ENCODE results near the gene CRYGN.

CRYGN gene

GRCh38 chr7:151395036-151395367, 44.9 kb downstream of the CRYGN start:
- Histone ChIP-seq H3K4me1 (ENCODE audit: low read length) (0 out of 2 replicates have a peak, but pooled peaks cover under 1% of the 10 kb centered on the region), H3K79me2 (ENCODE audit: low read length) (no peaks in the 10 kb centered on the region), H3K27ac (ENCODE audit: low read length) (no peak overlapping the region), H3K36me3 (replicated peaks; ENCODE audit: insufficient read depth, low read length) (no peaks in the 10 kb centered on the region), H2AFZ (ENCODE audit: low read length) (no peak overlapping the region), H3K9ac (ENCODE audit: low read length) (no peak overlapping the region), H3F3A (ENCODE audit: insufficient read depth, low read length) (no peaks in the 10 kb centered on the region), H3K4me2 (ENCODE audit: low read depth, low read length) (no peak overlapping the region), H3K9me2 (replicated peaks; ENCODE audit: insufficient read depth, low read length) (no peaks in the 10 kb centered on the region), H3K4me3 (ENCODE audit: low read length) (no peak overlapping the region), H3K27me3 (replicated peaks; ENCODE audit: insufficient read depth, low read length) (peaks cover 72% of the 10 kb centered on the region), H3K9me3 (replicated peaks; ENCODE audit: insufficient read depth, low read length) (no peaks in the 10 kb centered on the region), H4K20me1 (ENCODE audit: insufficient read depth, low read length) (no peaks in the 10 kb centered on the region)
- TF ChIP-seq EZH2 (optimal IDR thresholded peaks at IDR 0.05; ENCODE audit: low read depth, low read length), result no peak
- TF ChIP-seq EZH2phosphoT487 (IDR thresholded peaks at IDR 0.05; ENCODE audit: low read length), result no peak
- no peak for TF ChIP-seq CTCF (IDR thresholded peaks at IDR 0.05; ENCODE audit: low read length)
- DNase-seq, result no peak

GRCh38 chr7:151394076-151395035, 45.6 kb downstream of the CRYGN start:
- Histone ChIP-seq H3F3A (ENCODE audit: insufficient read depth, low read length) (no peaks in the 10 kb centered on the region), H3K4me2 (ENCODE audit: low read depth, low read length) (no peak overlapping the region), H3K36me3 (replicated peaks; ENCODE audit: insufficient read depth, low read length) (no peaks in the 10 kb centered on the region), H3K9me2 (replicated peaks; ENCODE audit: insufficient read depth, low read length) (no peaks in the 10 kb centered on the region), H4K20me1 (ENCODE audit: insufficient read depth, low read length) (no peaks in the 10 kb centered on the region), H3K4me3 (ENCODE audit: low read length) (no peak overlapping the region), H3K9ac (ENCODE audit: low read length) (no peak overlapping the region), H2AFZ (ENCODE audit: low read length) (no peak overlapping the region), H3K27me3 (replicated peaks; ENCODE audit: insufficient read depth, low read length) (peaks cover 79% of the 10 kb centered on the region), H3K9me3 (replicated peaks; ENCODE audit: insufficient read depth, low read length) (no peaks in the 10 kb centered on the region), H3K27ac (ENCODE audit: low read length) (no peak overlapping the region), H3K4me1 (ENCODE audit: low read length) (no peaks in the 10 kb centered on the region), H3K79me2 (ENCODE audit: low read length) (no peaks in the 10 kb centered on the region)
- DNase-seq, result no peak
- TF ChIP-seq EZH2phosphoT487 (IDR thresholded peaks at IDR 0.05; ENCODE audit: low read length), result no peak
- TF ChIP-seq EZH2 (optimal IDR thresholded peaks at IDR 0.05; ENCODE audit: low read depth, low read length), result no peak
- TF ChIP-seq CTCF (IDR thresholded peaks at IDR 0.05; ENCODE audit: low read length), result no peak

DNA sequence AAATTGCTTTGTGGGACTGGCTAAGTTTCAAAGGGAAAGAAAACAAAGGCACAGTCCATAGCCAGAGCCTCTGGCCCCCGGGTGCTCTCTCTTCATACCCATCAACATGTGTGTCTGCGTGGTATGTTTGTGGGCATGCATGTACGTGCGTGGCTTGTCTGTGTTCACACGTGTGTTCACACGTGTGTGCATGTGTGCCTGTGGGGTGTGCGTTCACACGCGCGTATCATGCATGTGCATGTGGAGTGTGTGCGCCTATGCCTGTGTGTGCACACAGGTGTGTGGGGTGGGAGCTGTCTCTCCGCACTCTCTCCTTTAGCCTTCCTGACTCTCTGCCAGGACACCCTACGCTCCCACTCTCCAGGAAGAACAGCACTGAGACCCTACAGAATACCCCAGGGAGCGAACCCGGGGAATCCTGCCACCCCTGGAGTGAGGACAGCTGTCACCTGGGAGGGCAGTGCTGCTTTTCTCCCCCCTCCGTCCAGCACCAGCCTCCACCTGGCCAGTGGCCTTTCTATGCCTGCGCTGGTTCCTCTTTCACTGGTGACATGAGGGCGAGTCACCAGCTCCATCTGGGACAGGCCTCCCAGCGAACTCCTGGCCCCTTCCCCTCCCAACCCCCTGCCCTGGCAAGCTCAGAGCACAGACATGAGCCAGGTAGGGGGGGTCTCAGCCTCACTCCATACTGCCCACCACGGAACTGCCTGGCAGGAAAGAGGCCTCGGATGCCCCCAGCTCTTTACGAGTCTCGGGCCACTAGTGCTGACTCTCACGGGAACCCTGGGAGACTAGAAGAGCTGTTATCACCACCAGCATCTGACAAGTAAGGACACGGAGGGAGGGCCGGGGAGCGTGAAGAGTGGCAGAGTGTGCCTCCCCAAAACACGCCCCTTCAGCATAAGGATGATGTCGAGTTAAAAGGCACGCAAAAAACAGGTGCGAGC, 46.6 kb downstream of the CRYGN start:
- Histone ChIP-seq H3K4me3 (ENCODE audit: low read length) (no peak overlapping the region), H3K9me3 (replicated peaks; ENCODE audit: insufficient read depth, low read length) (no peaks in the 10 kb centered on the region), H2AFZ (ENCODE audit: low read length) (no peak overlapping the region), H3K79me2 (ENCODE audit: low read length) (no peaks in the 10 kb centered on the region), H3K9me2 (replicated peaks; ENCODE audit: insufficient read depth, low read length) (no peaks in the 10 kb centered on the region), H3F3A (ENCODE audit: insufficient read depth, low read length) (no peaks in the 10 kb centered on the region), H3K4me2 (ENCODE audit: low read depth, low read length) (no peak overlapping the region), H3K36me3 (replicated peaks; ENCODE audit: insufficient read depth, low read length) (no peaks in the 10 kb centered on the region), H3K27me3 (replicated peaks; ENCODE audit: insufficient read depth, low read length) (peaks cover 89% of the 10 kb centered on the region), H3K27ac (ENCODE audit: low read length) (no peak overlapping the region), H4K20me1 (ENCODE audit: insufficient read depth, low read length) (no peaks in the 10 kb centered on the region), H3K4me1 (ENCODE audit: low read length) (no peaks in the 10 kb centered on the region), H3K9ac (ENCODE audit: low read length) (no peak overlapping the region)
- DNase-seq, result no peak
- TF ChIP-seq EZH2 (optimal IDR thresholded peaks at IDR 0.05; ENCODE audit: low read depth, low read length) (no peak), EZH2phosphoT487 (IDR thresholded peaks at IDR 0.05; ENCODE audit: low read length) (no peak), CTCF (IDR thresholded peaks at IDR 0.05; ENCODE audit: low read length) (no peak)

Measured in MM.1S (cell line).